CD4-positive, alpha-beta memory T cell (primary cell): Measurements from ENCODE around the gene NR1H2. TPM values are rescaled to one million over a fixed set of nuclear protein-coding genes. Genes with fewer than 3 reads are reported as not detected.
"Not testable (repeated sequence)": the region's sequence is repeated elsewhere in the genome, so short reads cannot be mapped to it uniquely, and the experiment has no call there.

ENCODE experiments used
- CTCF ChIA-PET: fragments of 350-600 bp; sonication (Branson Sonifier 250); formaldehyde crosslinking; loops from one replicate; lab custom pipeline; 2021; ENCODE audit warnings: inconsistent platforms; ENCODE audit not compliant: partially characterized antibody; lab: Charles Lee
- POLR2A ChIA-PET: fragments of 350-600 bp; sonication (Branson Sonifier 250); formaldehyde crosslinking; loops from one replicate; lab custom pipeline; 2021; ENCODE audit not compliant: partially characterized antibody; lab: Charles Lee
- DNase-seq, 5 donors: peaks; one replicate each; pipeline versions ENCODE4 v3.0.0 to v3.0.0-alpha.2; 2020 to 2022; ENCODE audit warnings: mixed read lengths in 1 of 5
- H3K27ac ChIP-seq: one replicate; pipeline ENCODE4 v1.7.0; 2013; ENCODE audit warnings: low read depth, low read length
- H3K27me3 ChIP-seq: 2 replicates; pipeline ENCODE4 v1.7.0; 2013; ENCODE audit warnings: mild to moderate bottlenecking, low read length, moderate library complexity; ENCODE audit not compliant: insufficient read depth
- H3K36me3 ChIP-seq: 2 replicates; pipeline ENCODE4 v1.7.0; 2013; ENCODE audit warnings: mild to moderate bottlenecking, low read length, moderate library complexity; ENCODE audit not compliant: insufficient read depth
- H3K4me1 ChIP-seq: 2 replicates; pipeline ENCODE4 v1.7.0; 2013; ENCODE audit warnings: mild to moderate bottlenecking, low read length, moderate library complexity; ENCODE audit not compliant: insufficient read depth
- H3K4me3 ChIP-seq, 2 donors: one replicate each; pipeline ENCODE4 v1.7.0; 2013; ENCODE audit warnings: low read length in 2 of 2, mild to moderate bottlenecking in 1 of 2
- H3K9me3 ChIP-seq, 2 donors: one replicate each; pipeline ENCODE4 v1.7.0; 2013; ENCODE audit warnings: low read length in 2 of 2, control low read depth in 1 of 2; ENCODE audit not compliant: control insufficient read depth in 1 of 2
- H3K27ac Mint-ChIP-seq, 7 donors: one replicate each; pipeline ENCODE4 v1.8.0; 2020 to 2021; ENCODE audit warnings: mixed read lengths in 7 of 7, mild to moderate bottlenecking in 6 of 7, inconsistent platforms in 3 of 7, moderate library complexity in 3 of 7
- H3K27me3 Mint-ChIP-seq, 2 donors: one replicate each; pipeline ENCODE4 v1.8.0; 2020 to 2021; ENCODE audit warnings: mixed read lengths in 2 of 2
- H3K36me3 Mint-ChIP-seq, 2 donors: one replicate each; pipeline ENCODE4 v1.8.0; 2020 to 2021; ENCODE audit warnings: mixed read lengths in 2 of 2, inconsistent platforms in 1 of 2, mild to moderate bottlenecking in 1 of 2
- H3K4me1 Mint-ChIP-seq, 4 donors: one replicate each; pipeline ENCODE4 v1.8.0; 2020 to 2021; ENCODE audit warnings: mixed read lengths in 4 of 4, mild to moderate bottlenecking in 1 of 4
- H3K4me3 Mint-ChIP-seq, 8 donors: one replicate each; pipeline ENCODE4 v1.8.0; 2020 to 2021; ENCODE audit warnings: mixed read lengths in 8 of 8, mild to moderate bottlenecking in 7 of 8, moderate library complexity in 6 of 8, inconsistent platforms in 3 of 8
- H3K9me3 Mint-ChIP-seq, 8 donors: one replicate each; pipeline ENCODE4 v1.8.0; 2020 to 2021; ENCODE audit warnings: mixed read lengths in 8 of 8, mild to moderate bottlenecking in 5 of 8, inconsistent platforms in 3 of 8, moderate library complexity in 1 of 8
- intact Hi-C: fragments of 100-400 bp; cut with micrococcal nuclease; formaldehyde crosslinking; loops from one replicate; pipeline ENCODE4 v1.15.1; 2023
- polyA plus RNA-seq, 2 donors: library from polyadenylated mRNA; unstranded; fragments of 300-500 nt; fragmentation: Illumina TruSeq; gene quantifications; one replicate each; pipeline ENCODE4 v1.2.3, GENCODE V29; 2021
- total RNA-seq, 2 experiments: library from RNA; stranded (reverse); gene quantifications; one replicate each; pipeline ENCODE4 v1.2.3, GENCODE V29; 2021

The NR1H2 gene
- total and polyA plus RNA-seq, 4 experiments from 2014 or later = 86.9 to 109 (median 95.6) TPM

DNA sequence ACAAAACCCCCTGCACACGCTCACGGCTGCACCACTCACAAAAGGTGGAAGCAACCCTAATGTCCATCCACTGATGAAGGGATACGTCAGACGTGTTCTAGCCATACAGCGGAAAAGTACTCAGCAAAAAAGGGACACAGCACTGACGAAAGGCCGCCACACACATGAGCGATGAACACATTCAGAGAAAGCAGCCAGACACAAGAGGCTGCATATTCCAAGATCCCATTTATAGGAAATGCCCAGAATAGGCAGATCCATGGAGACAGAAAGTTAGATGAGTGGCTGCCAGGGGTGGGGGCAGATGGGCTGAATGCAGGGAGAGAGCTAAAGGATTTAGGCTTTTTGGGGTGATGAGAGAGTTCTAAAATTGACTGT, 11.6 kb downstream of the NR1H2 start:
- H3K27ac ChIP-seq = no peak overlapping the region
- peaks cover 8 to 25% of the 10 kb centered on the region in 2 donors for H3K36me3 Mint-ChIP-seq
- H3K27ac Mint-ChIP-seq = peak overlapping the region in 2 of 7 donors; percentile 30 to 57
- H3K36me3 ChIP-seq = no peaks in the 10 kb centered on the region
- no peaks in the 10 kb centered on the region for H3K27me3 ChIP-seq
- peaks cover 19 to 35% (median 29%) of the 10 kb centered on the region in 4 donors for H3K4me1 Mint-ChIP-seq
- intact Hi-C loops = no loop called here
- H3K27me3 Mint-ChIP-seq = no peaks in the 10 kb centered on the region
- no peaks in the 10 kb centered on the region for H3K9me3 ChIP-seq
- H3K4me1 ChIP-seq = peaks cover 16% of the 10 kb centered on the region
- peak overlapping the region in 2 of 8 donors; percentile 12 to 39 for H3K4me3 Mint-ChIP-seq
- H3K4me3 ChIP-seq = no peak overlapping the region
- ChIA-PET CTCF (no interaction called here), POLR2A (no interaction called here)
- no peak for DNase-seq
- peaks cover 0 to 6% (median 0%) of the 10 kb centered on the region in 8 donors for H3K9me3 Mint-ChIP-seq

DNA sequence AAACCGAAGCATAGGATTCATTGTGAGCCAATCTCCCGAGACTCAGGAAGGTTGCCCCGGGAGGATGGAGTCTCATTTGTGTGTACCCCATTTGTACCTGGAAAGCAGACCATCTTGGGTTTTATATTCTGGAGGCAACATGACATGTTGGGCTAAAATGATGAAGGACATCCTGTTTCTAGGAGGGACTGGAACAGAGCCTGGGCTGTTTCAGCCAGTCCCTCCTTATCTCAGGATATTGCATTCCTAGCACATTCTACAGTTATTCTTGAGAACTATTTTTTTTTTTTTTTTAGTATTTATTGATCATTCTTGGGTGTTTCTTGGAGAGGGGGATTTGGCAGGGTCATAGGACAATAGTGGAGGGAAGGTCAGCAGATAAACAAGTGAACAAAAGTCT, 14.0 kb downstream of the NR1H2 start:
- H3K36me3 ChIP-seq, H3K4me3 ChIP-seq, DNase-seq, H3K9me3 ChIP-seq, H3K4me1 ChIP-seq, H3K27me3 Mint-ChIP-seq, H3K27ac Mint-ChIP-seq, H3K27ac ChIP-seq, POLR2A ChIA-PET, H3K9me3 Mint-ChIP-seq, intact Hi-C loops, H3K4me3 Mint-ChIP-seq, H3K27me3 ChIP-seq: not testable (repeated sequence)
- peaks cover 4 to 12% (median 8%) of the 10 kb centered on the region in 4 donors for H3K4me1 Mint-ChIP-seq
- CTCF ChIA-PET = interaction anchor here (0.6 to 0.7 kb wide), 2 partner anchors 70 to 434 kb away, joined by 3 to 4 read pairs; no protein-coding TSS in a partner anchor
- peaks cover 15 to 17% of the 10 kb centered on the region in 2 donors for H3K36me3 Mint-ChIP-seq

DNA sequence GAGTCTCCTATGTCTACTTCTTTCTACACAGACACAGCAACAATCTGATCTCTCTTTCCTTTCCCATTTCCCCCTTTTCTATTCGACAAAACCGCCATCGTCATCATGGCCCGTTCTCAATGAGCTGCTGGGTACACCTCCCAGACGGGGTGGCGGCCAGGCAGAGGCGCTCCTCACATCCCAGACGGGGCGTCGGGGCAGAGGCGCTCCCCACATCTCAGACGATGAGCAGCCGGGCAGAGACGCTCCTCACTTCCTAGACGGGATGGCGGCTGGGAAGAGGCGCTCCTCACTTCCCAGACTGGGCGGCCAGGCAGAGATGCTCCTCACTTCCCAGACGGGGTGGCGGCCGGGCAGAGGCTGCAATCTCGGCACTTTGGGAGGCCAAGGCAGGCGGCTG, 14.7 kb downstream of the NR1H2 start:
- CTCF ChIA-PET, H3K9me3 Mint-ChIP-seq, POLR2A ChIA-PET: not testable (repeated sequence)

DNA sequence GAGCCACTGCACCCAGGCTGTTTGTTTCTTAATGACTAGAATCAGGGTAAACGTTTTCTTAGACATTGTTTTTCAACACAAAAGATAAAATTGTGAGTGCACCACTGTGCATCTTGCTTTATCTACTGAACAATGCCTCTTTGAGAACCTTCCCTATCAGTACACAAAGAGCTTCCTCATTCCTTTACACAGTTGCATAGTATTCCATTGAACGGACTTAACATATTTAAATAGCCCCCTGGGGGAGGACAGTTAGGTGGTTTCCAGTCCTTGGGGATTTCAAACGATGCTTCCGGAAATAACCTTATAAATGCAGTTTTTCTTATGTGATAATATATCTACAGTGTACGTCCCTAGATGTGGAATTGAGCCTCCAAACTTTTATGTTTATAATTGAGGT, 16.5 kb downstream of the NR1H2 start:
- no peak for DNase-seq
- Histone ChIP-seq H3K36me3 (no peaks in the 10 kb centered on the region), H3K4me3 (no peak overlapping the region), H3K27ac (no peak overlapping the region), H3K9me3 (no peaks in the 10 kb centered on the region), H3K27me3 (no peaks in the 10 kb centered on the region), H3K4me1 (no peaks in the 10 kb centered on the region)
- Mint-ChIP-seq H3K4me1 (peaks cover under 1 to 8% (median 3%) of the 10 kb centered on the region in 4 donors), H3K4me3 (no peak overlapping the region), H3K27me3 (no peaks in the 10 kb centered on the region), H3K36me3 (peaks cover 16 to 17% of the 10 kb centered on the region in 2 donors), H3K9me3 (no peaks in the 10 kb centered on the region), H3K27ac (no peak overlapping the region)
- CTCF ChIA-PET = no interaction called here
- POLR2A ChIA-PET = no interaction called here
- intact Hi-C loops = no loop called here

More for the DNA sequence above, 14.7 kb downstream of the NR1H2 start:
- peaks cover 17 to 21% of the 10 kb centered on the region in 2 donors for H3K36me3 Mint-ChIP-seq
- peaks cover 2 to 12% (median 7%) of the 10 kb centered on the region in 4 donors for H3K4me1 Mint-ChIP-seq
- H3K27ac Mint-ChIP-seq, DNase-seq, H3K27me3 Mint-ChIP-seq, H3K4me3 Mint-ChIP-seq, H3K4me1 ChIP-seq, H3K9me3 ChIP-seq, intact Hi-C loops, H3K36me3 ChIP-seq, H3K4me3 ChIP-seq, H3K27ac ChIP-seq, H3K27me3 ChIP-seq: not testable (repeated sequence)

DNA sequence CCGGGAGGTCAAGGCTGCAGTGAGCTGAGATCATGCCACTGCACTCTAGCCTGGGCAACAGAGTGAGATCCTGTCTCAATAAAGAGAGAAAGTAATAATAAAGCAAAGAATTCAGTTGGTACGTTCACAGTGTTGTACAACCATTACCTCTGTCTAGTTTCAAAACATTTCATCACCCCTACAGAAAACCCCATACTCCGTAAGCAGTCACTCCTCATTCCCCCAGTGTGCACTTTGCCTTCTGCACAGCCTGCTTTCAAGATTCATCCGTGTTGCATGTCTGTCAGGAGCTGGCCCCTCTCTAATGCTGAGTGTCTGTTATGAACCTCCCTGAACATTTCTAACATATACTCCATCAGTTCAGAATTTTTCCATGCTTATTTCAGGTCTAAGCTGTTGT, 17.3 kb downstream of the NR1H2 start:
- Mint-ChIP-seq H3K27ac (peak overlapping the region in 2 of 7 donors; percentile 55 to 75), H3K36me3 (peaks cover 12 to 18% of the 10 kb centered on the region in 2 donors), H3K4me1 (peaks cover 0 to 5% (median 0%) of the 10 kb centered on the region in 4 donors), H3K27me3 (no peaks in the 10 kb centered on the region), H3K4me3 (no peak overlapping the region), H3K9me3 (no peaks in the 10 kb centered on the region)
- CTCF ChIA-PET = no interaction called here
- intact Hi-C loops = no loop called here
- Histone ChIP-seq H3K9me3 (no peaks in the 10 kb centered on the region), H3K36me3 (no peaks in the 10 kb centered on the region), H3K4me3 (no peak overlapping the region), H3K27me3 (no peaks in the 10 kb centered on the region), H3K27ac (no peak overlapping the region), H3K4me1 (no peaks in the 10 kb centered on the region)
- DNase-seq = no peak
- POLR2A ChIA-PET = no interaction called here

DNA sequence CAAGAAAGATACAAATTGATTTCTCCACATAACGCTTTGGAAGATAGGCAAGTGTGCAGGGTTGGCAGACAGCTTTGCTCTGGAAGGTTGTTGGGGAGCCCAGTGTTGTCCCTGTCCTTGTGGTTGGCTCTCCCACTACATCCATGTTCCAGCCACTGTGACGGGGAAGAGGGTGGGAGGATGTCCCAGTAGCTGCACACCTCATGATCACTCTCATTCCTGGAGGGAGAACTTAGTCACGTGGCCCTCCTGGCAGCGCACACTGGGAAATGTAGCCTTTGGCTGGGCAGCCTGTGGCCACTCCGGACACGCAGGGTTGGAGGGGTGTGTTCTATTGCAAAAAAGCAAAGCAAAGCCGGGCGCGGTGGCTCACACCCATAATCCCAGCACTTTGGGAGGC, 17.8 kb downstream of the NR1H2 start:
- H3K4me1 Mint-ChIP-seq = peaks cover 0 to 5% (median under 1%) of the 10 kb centered on the region in 4 donors
- H3K9me3 ChIP-seq = no peaks in the 10 kb centered on the region
- H3K27ac Mint-ChIP-seq = peak overlapping the region in 1 of 7 donors; percentile 75
- peaks cover 13 to 19% of the 10 kb centered on the region in 2 donors for H3K36me3 Mint-ChIP-seq
- no peaks in the 10 kb centered on the region for H3K4me1 ChIP-seq
- H3K27me3 Mint-ChIP-seq = no peaks in the 10 kb centered on the region
- CTCF ChIA-PET = no interaction called here
- no peak overlapping the region for H3K4me3 ChIP-seq
- no peaks in the 10 kb centered on the region for H3K27me3 ChIP-seq
- intact Hi-C loops = no loop called here
- DNase-seq = no peak
- no peak overlapping the region for H3K4me3 Mint-ChIP-seq
- H3K36me3 ChIP-seq = no peaks in the 10 kb centered on the region
- POLR2A ChIA-PET = no interaction called here
- no peak overlapping the region for H3K27ac ChIP-seq
- H3K9me3 Mint-ChIP-seq = no peaks in the 10 kb centered on the region

DNA sequence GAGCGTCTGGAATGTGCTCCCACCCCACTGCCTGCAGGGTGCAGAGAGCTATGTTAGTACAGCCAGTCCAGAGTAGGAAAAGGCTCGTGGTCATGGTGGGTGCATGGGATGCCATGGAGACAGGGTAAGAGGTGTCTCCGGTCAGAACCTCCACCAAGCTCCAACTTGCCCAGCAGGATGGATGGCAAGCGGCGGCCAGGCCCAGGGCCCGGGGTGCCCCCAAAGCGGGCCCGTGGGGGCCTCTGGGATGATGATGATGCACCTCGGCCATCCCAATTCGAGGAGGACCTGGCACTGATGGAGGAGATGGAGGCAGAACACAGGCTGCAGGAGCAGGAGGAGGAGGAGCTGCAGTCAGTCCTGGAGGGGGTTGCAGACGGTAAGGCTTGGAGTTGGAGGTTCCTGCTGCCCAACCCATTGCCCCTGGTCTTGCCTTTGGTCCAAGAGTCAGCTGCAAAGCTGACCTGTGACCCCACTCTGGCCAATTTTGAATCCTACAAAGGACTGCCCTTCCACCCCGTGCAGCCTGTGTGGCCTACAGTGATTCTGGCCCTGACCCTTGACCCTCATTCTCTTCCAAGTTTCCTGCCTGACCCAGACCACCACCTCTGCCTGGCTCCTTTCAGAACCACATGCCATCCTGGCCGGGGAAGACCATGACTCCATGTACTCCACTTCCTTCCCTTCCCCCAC, 22.6 kb downstream of the NR1H2 start:
- H3K9me3 Mint-ChIP-seq = no peaks in the 10 kb centered on the region
- Histone ChIP-seq H3K4me3 (no peak overlapping the region), H3K27ac (no peak overlapping the region), H3K36me3 (no peaks in the 10 kb centered on the region), H3K27me3 (no peaks in the 10 kb centered on the region), H3K9me3 (no peaks in the 10 kb centered on the region), H3K4me1 (no peaks in the 10 kb centered on the region)
- no peak overlapping the region for H3K4me3 Mint-ChIP-seq
- CTCF ChIA-PET = no interaction called here
- H3K27ac Mint-ChIP-seq = no peak overlapping the region
- peaks cover 0 to 4% (median 2%) of the 10 kb centered on the region in 4 donors for H3K4me1 Mint-ChIP-seq
- intact Hi-C loops = no loop called here
- DNase-seq = no peak
- H3K27me3 Mint-ChIP-seq = no peaks in the 10 kb centered on the region
- H3K36me3 Mint-ChIP-seq = peaks cover 12 to 16% of the 10 kb centered on the region in 2 donors
- POLR2A ChIA-PET = no interaction called here
